ENCODE data around the gene MTG2.
A peak's percentile ranks its signal among the peaks of the same experiment; 100 is the strongest.

MTG2 gene

GRCh38 chr20:62182469-62183425, at the start of gene MTG2:
TSS of gene MTG2 (plus strand) at chr20:62183028. CDS start at chr20:62193421, 10,393 bp downstream.
- DNase-seq (ENCODE audit: low read depth in 2 of 2) = peak; percentile 88 to 92

- no peak for DNase-seq (ENCODE audit: low read depth in 2 of 2)
Measured at GRCh38 chr20:62133051-62133845, 49.6 kb upstream of the MTG2 start.

GRCh38 chr20:62133864-62134263, 49.0 kb upstream of the MTG2 start:
- no peak for DNase-seq (ENCODE audit: low read depth in 2 of 2)

GRCh38 chr20:62134735-62135231, 48.0 kb upstream of the MTG2 start:
- DNase-seq (ENCODE audit: low read depth in 2 of 2) = no peak

GRCh38 chr20:62135573-62136266, 47.1 kb upstream of the MTG2 start:
- no peak for DNase-seq (ENCODE audit: low read depth in 2 of 2)

GRCh38 chr20:62136283-62137091, 46.3 kb upstream of the MTG2 start:
- peak; percentile 46 to 49 for DNase-seq (ENCODE audit: low read depth in 2 of 2)

GRCh38 chr20:62137092-62137384, 45.8 kb upstream of the MTG2 start:
- no peak for DNase-seq (ENCODE audit: low read depth in 2 of 2)

GRCh38 chr20:62137478-62138203, 45.2 kb upstream of the MTG2 start:
- no peak for DNase-seq (ENCODE audit: low read depth in 2 of 2)

- no peak for DNase-seq (ENCODE audit: low read depth in 2 of 2)
Measured at GRCh38 chr20:62138204-62138543, 44.7 kb upstream of the MTG2 start.

GRCh38 chr20:62138912-62139311, 43.9 kb upstream of the MTG2 start:
- DNase-seq (ENCODE audit: low read depth in 2 of 2) = no peak

- DNase-seq (ENCODE audit: low read depth in 2 of 2) = no peak
Measured at GRCh38 chr20:62139636-62140035, 43.2 kb upstream of the MTG2 start.

- no peak for DNase-seq (ENCODE audit: low read depth in 2 of 2)
Measured at GRCh38 chr20:62141043-62141396, 41.8 kb upstream of the MTG2 start.

GRCh38 chr20:62141397-62142251, 41.2 kb upstream of the MTG2 start:
- no peak for DNase-seq (ENCODE audit: low read depth in 2 of 2)

GRCh38 chr20:62142252-62143080, 40.4 kb upstream of the MTG2 start:
- no peak for DNase-seq (ENCODE audit: low read depth in 2 of 2)

- peak; percentile 73 to 79 for DNase-seq (ENCODE audit: low read depth in 2 of 2)
Measured at GRCh38 chr20:62143081-62143956, 39.5 kb upstream of the MTG2 start, which contains the start of the genes PSMA7 and SS18L1. TSS of gene PSMA7 (minus strand) at chr20:62143394. CDS start at chr20:62143303, 91 bp downstream. TSS of gene SS18L1 (plus strand) at chr20:62143769. CDS start at chr20:62143821, 52 bp downstream.

GRCh38 chr20:62143957-62144825, 38.6 kb upstream of the MTG2 start:
- peak; percentile 53 to 55 for DNase-seq (ENCODE audit: low read depth in 2 of 2)

GRCh38 chr20:62145688-62146018, 37.2 kb upstream of the MTG2 start:
- DNase-seq (ENCODE audit: low read depth in 2 of 2) = no peak
